Hepatocyte (in vitro differentiated cells): ENCODE data around the gene LYZL1. TPM values are rescaled to one million over a fixed set of nuclear protein-coding genes. Genes with fewer than 3 reads are reported as not detected.

ENCODE experiments used
- DNase-seq: peaks from one replicate; pipeline ENCODE4 v3.0.0-alpha.2; 2016; ENCODE audit warnings: low spot score
- H2AFZ ChIP-seq: fragments of 200-600 bp; sonication (generic); 2 replicates; pipeline ENCODE4 v1.6.0; 2016; ENCODE audit warnings: antibody characterized with exemption, mild to moderate bottlenecking
- H3K27ac ChIP-seq: fragments of 200-600 bp; sonication (generic); 2 replicates; pipeline ENCODE4 v1.5.1; 2016; ENCODE audit warnings: mild to moderate bottlenecking
- H3K27me3 ChIP-seq: fragments of 200-600 bp; sonication (generic); 2 replicates; pipeline ENCODE4 v1.6.1; 2016
- H3K36me3 ChIP-seq: fragments of 200-600 bp; sonication (generic); replicated peaks from 2 replicates; pipeline ENCODE4 v1.5.1; 2016; ENCODE audit warnings: low read depth; ENCODE audit not compliant: insufficient read depth
- H3K4me1 ChIP-seq: fragments of 200-600 bp; sonication (generic); 2 replicates; pipeline ENCODE4 v1.5.1; 2016; ENCODE audit warnings: mild to moderate bottlenecking, moderate library complexity; ENCODE audit not compliant: insufficient read depth
- H3K4me2 ChIP-seq: fragments of 200-600 bp; sonication (generic); 2 replicates; pipeline ENCODE4 v1.6.0; 2016
- H3K4me3 ChIP-seq: fragments of 200-600 bp; sonication (generic); 2 replicates; pipeline ENCODE4 v1.5.1; 2016; ENCODE audit warnings: mild to moderate bottlenecking
- H3K79me2 ChIP-seq: fragments of 200-600 bp; sonication (generic); 2 replicates; pipeline ENCODE4 v1.6.0; 2017; ENCODE audit warnings: mild to moderate bottlenecking
- H3K9me2 ChIP-seq: fragments of 200-600 bp; sonication (generic); replicated peaks from 2 replicates; pipeline ENCODE4 v1.6.0; 2017; ENCODE audit warnings: mild to moderate bottlenecking; ENCODE audit not compliant: insufficient read depth
- H3K9me3 ChIP-seq: fragments of 200-600 bp; sonication (generic); 2 replicates; pipeline ENCODE4 v1.5.1; 2016; ENCODE audit warnings: low read depth, mild to moderate bottlenecking
- H4K20me1 ChIP-seq: fragments of 200-600 bp; sonication (generic); 2 replicates; pipeline ENCODE4 v1.6.0; 2016; ENCODE audit warnings: mild to moderate bottlenecking; ENCODE audit not compliant: insufficient read depth, poor library complexity, severe bottlenecking
- EZH2 ChIP-seq: fragments of 200-600 bp; sonication (generic); IDR thresholded peaks from 2 replicates; pipeline ENCODE4 v1.6.1; 2016; ENCODE audit warnings: antibody characterized with exemption, mild to moderate bottlenecking, borderline replicate concordance
- EZH2phosphoT487 ChIP-seq: fragments of 200-600 bp; sonication (generic); IDR thresholded peaks from one replicate; pipeline ENCODE4 v1.6.1; 2018; ENCODE audit warnings: antibody characterized with exemption, mild to moderate bottlenecking, low read depth, moderate library complexity; ENCODE audit not compliant: unreplicated experiment, severe bottlenecking
- WGBS: methylation state at CpG from one replicate; pipeline ENCODE4 v1.1.6; 2016; ENCODE audit warnings: low lambda C conversion rate; ENCODE audit errors: missing lambda C conversion rate; 5-methylcytosine and 5-hydroxymethylcytosine counted together
- polyA plus RNA-seq: library from polyadenylated mRNA; unstranded; fragments of >200 nt; fragmentation: Nextera tagmentation; extraction: Ambion mirVana; gene quantifications from 2 replicates; pipeline ENCODE4 v1.2.1, GENCODE V29; 2016
- total RNA-seq: library from RNA; depleted of rRNA; stranded (reverse); fragments of >200 nt; gene quantifications from 2 replicates; pipeline ENCODE4 v1.2.3, GENCODE V29; 2014
- TF ChIP-seq, protein P1 (sequence below): fragments of 200-600 bp; sonication (generic); IDR thresholded peaks from 2 replicates; pipeline ENCODE4 v1.5.1; 2016; ENCODE audit warnings: antibody characterized with exemption, mild to moderate bottlenecking; ENCODE audit not compliant: poor library complexity

Gene LYZL1
- total and polyA plus RNA-seq, 2 experiments from 2014 or later = not detected

DNA sequence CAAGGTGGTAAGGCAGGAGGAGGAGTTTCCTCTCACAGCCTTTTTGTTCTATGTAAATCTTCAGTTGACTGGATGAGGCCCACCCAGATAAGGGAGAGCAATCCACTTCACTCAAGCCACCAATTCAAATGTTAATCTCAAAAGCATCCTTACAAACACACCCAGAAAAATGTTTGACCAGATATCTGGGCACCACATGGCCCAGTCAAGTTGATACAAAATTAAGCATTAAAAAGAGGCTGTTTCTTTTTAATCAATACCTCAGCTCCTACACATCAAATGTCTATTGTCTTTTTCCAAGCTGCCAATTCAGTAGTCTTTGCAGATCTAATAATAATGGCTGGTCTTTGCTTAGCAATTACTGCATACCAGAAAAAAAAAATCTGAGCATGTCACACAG, 18.0 kb upstream of the LYZL1 start:
- Histone ChIP-seq H3K79me2 (no peaks in the 10 kb centered on the region), H3K27me3 (no peaks in the 10 kb centered on the region), H3K4me2 (no peak overlapping the region), H3K4me1 (no peaks in the 10 kb centered on the region), H3K9me3 (no peaks in the 10 kb centered on the region), H3K36me3 (no peaks in the 10 kb centered on the region), H3K4me3 (no peak overlapping the region), H3K27ac (no peak overlapping the region), H3K9me2 (no peaks in the 10 kb centered on the region), H2AFZ (no peak overlapping the region), H4K20me1 (no peaks in the 10 kb centered on the region)
- TF ChIP-seq EZH2 (no peak), EZH2phosphoT487 (no peak)
- TF ChIP-seq, protein P1, sequence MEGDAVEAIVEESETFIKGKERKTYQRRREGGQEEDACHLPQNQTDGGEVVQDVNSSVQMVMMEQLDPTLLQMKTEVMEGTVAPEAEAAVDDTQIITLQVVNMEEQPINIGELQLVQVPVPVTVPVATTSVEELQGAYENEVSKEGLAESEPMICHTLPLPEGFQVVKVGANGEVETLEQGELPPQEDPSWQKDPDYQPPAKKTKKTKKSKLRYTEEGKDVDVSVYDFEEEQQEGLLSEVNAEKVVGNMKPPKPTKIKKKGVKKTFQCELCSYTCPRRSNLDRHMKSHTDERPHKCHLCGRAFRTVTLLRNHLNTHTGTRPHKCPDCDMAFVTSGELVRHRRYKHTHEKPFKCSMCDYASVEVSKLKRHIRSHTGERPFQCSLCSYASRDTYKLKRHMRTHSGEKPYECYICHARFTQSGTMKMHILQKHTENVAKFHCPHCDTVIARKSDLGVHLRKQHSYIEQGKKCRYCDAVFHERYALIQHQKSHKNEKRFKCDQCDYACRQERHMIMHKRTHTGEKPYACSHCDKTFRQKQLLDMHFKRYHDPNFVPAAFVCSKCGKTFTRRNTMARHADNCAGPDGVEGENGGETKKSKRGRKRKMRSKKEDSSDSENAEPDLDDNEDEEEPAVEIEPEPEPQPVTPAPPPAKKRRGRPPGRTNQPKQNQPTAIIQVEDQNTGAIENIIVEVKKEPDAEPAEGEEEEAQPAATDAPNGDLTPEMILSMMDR = no peak
- DNase-seq = no peak

DNA sequence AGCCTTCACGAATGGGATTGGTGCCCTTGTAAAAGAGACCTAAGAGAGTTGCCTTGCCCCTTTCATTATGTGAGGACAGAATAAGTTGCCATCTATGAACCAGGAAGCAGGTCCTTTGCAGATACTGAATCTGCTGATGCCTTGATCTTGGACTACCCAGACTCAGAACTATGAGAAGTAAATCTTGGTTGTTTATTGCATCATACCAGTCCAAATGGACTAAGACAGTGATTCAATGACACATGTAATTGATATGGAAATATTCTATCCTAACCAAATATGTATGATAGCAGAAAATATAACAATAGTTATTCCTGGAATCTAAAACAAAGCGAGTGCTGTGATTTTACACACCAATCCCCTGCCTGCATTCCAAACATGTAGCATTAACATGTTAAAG, 17.0 kb upstream of the LYZL1 start:
- WGBS = 84% methylated on average over 2 of the region's 2 CpGs
- Histone ChIP-seq H3K9me2 (no peaks in the 10 kb centered on the region), H3K27ac (no peak overlapping the region), H3K4me1 (peaks cover under 1% of the 10 kb centered on the region), H3K4me3 (no peak overlapping the region), H3K27me3 (no peaks in the 10 kb centered on the region), H3K4me2 (no peak overlapping the region), H3K79me2 (no peaks in the 10 kb centered on the region), H3K9me3 (no peaks in the 10 kb centered on the region), H3K36me3 (no peaks in the 10 kb centered on the region), H4K20me1 (no peaks in the 10 kb centered on the region), H2AFZ (no peak overlapping the region)
- no peak for DNase-seq
- TF ChIP-seq, protein P1 = no peak
- no peak for TF ChIP-seq EZH2phosphoT487
- no peak for TF ChIP-seq EZH2

DNA sequence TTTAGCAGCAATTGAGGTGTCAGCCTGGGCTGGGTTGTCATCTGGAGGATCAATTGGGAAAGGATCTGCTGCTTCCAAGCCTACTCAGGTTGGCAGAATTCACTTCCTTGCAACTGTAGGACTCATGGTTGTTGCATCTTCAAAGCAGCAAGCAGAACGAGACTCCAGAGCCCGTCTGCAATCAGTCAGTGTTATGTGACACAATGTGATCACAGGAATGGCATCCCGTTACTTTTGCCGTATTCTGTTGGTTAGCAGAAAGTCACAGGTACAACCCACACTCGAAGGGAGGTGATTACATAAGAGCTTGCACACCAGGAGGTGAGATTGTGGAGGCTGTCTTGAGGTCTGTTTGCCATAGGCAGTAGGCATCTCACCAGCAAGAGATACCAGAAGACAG, 15.4 kb upstream of the LYZL1 start:
- Histone ChIP-seq H3K9me3 (no peaks in the 10 kb centered on the region), H2AFZ (no peak overlapping the region), H3K4me2 (no peak overlapping the region), H3K4me1 (peaks cover 8% of the 10 kb centered on the region), H3K79me2 (no peaks in the 10 kb centered on the region), H3K27ac (no peak overlapping the region), H3K4me3 (no peak overlapping the region), H3K9me2 (no peaks in the 10 kb centered on the region), H4K20me1 (no peaks in the 10 kb centered on the region), H3K27me3 (no peaks in the 10 kb centered on the region), H3K36me3 (no peaks in the 10 kb centered on the region)
- TF ChIP-seq, protein P1 = no peak
- TF ChIP-seq EZH2 = no peak
- no peak for TF ChIP-seq EZH2phosphoT487
- WGBS = 22% methylated on average over 5 of the region's 5 CpGs
- no peak for DNase-seq
